ENCODE results near the gene IPO13.

Gene IPO13

DNA sequence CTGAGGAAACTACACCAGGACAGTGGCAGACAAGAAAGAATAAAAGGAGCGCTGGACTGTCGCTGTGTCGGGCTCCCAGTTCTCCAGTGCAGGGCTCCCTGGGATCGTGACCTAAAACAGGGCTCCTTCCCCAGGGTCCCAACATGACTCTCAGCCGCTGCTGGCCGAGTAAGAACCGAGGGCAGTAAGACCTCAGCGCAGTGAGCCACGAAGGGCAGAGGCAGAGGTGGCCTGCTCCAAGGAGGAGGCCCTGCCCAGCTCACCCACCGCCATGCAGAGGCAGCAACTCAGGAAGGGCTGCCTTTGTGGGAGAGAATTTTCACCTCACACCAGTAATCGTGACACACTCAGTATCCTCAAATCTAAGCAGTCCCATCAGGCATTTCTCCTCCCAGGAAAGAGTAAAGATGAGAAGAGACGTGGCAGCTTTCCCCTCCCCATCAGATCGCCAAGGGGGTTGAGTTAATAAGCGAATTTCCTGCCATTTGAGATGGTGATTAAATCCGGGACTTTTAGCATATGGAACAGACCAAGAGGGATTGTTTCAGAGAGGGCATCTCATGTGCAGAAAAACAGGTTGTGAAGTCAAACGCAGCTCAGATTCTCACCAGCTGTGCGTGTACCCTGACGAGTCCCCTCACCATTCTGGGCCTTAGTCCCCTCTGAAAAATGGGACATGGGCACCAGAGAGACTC, 32.9 kb upstream of the IPO13 start:
- H3K4me3 ChIP-seq (ENCODE audit: low read depth, low read length), result no peak overlapping the region
- no peak for DNase-seq (ENCODE audit: low read depth)
- in situ Hi-C loops (cut with HindIII; ENCODE audit: low sequenced_read_pairs), result no loop called here
- TF ChIP-seq CTCF (IDR thresholded peaks at IDR 0.05; ENCODE audit: low read depth, low read length, missing control alignments), result no peak

DNA sequence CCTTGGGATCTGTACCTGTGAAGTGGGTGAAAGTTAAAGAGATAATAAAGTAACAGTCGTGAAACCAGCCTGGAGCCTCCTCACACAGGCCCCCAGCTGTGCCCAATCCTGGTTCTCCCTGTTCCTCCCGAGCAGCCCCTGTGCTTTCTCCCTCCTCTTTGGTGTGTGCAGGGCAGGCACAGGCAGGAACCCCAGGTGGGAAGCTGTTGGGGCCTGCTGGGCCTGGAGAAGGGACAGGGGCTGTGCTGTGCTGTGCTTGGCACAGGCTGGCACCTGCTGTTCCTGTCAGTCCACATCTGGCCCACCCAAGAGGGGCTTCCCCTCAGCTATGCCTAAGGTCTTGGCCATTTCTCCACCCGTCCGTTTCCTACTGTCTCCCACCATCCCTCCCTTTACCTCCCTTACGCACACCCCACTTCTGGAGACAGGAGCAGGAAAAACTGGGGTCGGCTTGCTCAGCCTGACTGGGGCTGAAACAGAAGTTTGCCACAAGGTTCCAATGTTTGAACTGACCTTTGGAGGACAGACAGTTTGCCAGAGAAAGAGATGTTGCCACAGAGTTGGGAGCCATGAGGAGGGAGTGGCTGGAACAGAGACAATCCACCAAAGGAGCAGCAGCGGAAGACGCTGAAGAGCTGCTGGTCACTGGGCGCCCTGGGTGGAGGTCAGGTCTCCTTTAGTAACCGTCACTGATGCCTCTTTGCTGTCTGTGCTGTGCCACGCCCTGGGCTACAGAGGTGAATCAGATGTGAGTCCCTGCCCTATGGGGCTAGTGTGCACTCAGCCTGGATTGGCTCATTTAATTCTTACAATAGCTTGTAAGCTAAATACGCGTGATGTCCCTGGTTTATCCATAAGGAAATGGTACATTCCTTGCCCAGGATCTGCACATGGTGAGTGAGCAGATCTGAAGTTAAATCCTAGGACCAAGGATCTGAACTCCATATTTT, 31.9 kb upstream of the IPO13 start:
- DNase-seq (ENCODE audit: low read depth), result no peak

GRCh38 chr1:43919906-43920305, 26.8 kb upstream of the IPO13 start:
- in situ Hi-C loops (cut with HindIII; ENCODE audit: low sequenced_read_pairs), result no loop called here
- DNase-seq (ENCODE audit: low read depth), result no peak
- no peak for TF ChIP-seq CTCF (IDR thresholded peaks at IDR 0.05; ENCODE audit: low read depth, low read length, missing control alignments)
- H3K4me3 ChIP-seq (ENCODE audit: low read depth, low read length), result no peak overlapping the region

More for the DNA sequence above, 31.9 kb upstream of the IPO13 start:
- H3K4me3 ChIP-seq (ENCODE audit: low read depth, low read length), result no peak overlapping the region
- in situ Hi-C loops (cut with HindIII; ENCODE audit: low sequenced_read_pairs), result no loop called here
- no peak for TF ChIP-seq CTCF (IDR thresholded peaks at IDR 0.05; ENCODE audit: low read depth, low read length, missing control alignments)

DNA sequence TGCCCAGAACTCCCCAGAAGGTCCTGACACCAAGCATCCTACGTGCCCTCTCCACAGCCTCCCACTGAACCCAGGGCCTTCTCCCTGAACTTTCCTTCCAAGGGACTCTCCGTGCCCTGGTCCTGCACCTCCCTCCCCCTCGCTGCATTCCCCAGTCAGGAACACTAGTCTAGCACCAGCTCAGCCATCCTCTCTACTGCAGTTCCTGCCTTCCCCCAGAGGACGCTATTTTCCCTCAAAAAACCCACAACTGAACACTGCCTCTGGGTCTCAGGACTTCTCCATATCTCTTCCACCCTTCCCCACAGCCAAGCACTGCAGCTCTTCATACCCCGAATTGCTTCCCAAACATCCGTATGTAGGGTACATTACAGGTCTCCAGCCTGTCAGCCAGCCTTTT, 25.7 kb upstream of the IPO13 start:
- TF ChIP-seq CTCF (IDR thresholded peaks at IDR 0.05; ENCODE audit: low read depth, low read length, missing control alignments), result no peak
- in situ Hi-C loops (cut with HindIII; ENCODE audit: low sequenced_read_pairs), result no loop called here
- DNase-seq (ENCODE audit: low read depth), result no peak
- no peak overlapping the region for H3K4me3 ChIP-seq (ENCODE audit: low read depth, low read length)

- in situ Hi-C loops (cut with HindIII; ENCODE audit: low sequenced_read_pairs), result no loop called here
- no peak for DNase-seq (ENCODE audit: low read depth)
- no peak for TF ChIP-seq CTCF (IDR thresholded peaks at IDR 0.05; ENCODE audit: low read depth, low read length, missing control alignments)
- no peak overlapping the region for H3K4me3 ChIP-seq (ENCODE audit: low read depth, low read length)
These were observed 22.2 kb upstream of the IPO13 start for GRCh38 chr1:43924516-43924915.

DNA sequence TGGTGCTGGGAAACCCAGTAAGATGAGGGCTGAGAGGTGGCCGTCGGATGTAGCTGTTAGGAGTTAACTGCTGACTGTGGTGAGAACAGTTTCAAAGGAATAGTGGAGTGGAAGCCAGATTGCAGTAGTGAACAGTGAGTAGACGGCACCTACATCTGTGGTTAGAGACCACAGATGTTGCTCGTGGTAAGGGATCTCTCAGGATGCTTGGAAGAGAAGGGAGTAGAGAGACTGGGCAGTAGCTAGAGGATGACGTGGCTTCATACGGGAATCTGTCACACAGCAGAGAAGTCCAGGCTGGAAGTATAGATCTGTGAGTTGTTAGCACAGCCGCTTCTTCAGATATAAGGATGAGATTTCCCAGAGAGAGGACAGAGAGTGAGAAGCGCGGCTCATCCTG, 20.9 kb upstream of the IPO13 start:
- no peak for TF ChIP-seq CTCF (IDR thresholded peaks at IDR 0.05; ENCODE audit: low read depth, low read length, missing control alignments)
- in situ Hi-C loops (cut with HindIII; ENCODE audit: low sequenced_read_pairs), result no loop called here

More for the DNA sequence above, 20.9 kb upstream of the IPO13 start:
- DNase-seq (ENCODE audit: low read depth), result no peak
- H3K4me3 ChIP-seq (ENCODE audit: low read depth, low read length), result no peak overlapping the region

Data from astrocyte of the cerebellum (primary cell).